ENCODE measurements around the gene RAD51AP1. TPM values are rescaled to one million over a fixed set of nuclear protein-coding genes. Genes with fewer than 3 reads are reported as not detected.

RAD51AP1 gene
- total RNA-seq, 1 experiment from 2014 or later = 59.4 TPM

DNA sequence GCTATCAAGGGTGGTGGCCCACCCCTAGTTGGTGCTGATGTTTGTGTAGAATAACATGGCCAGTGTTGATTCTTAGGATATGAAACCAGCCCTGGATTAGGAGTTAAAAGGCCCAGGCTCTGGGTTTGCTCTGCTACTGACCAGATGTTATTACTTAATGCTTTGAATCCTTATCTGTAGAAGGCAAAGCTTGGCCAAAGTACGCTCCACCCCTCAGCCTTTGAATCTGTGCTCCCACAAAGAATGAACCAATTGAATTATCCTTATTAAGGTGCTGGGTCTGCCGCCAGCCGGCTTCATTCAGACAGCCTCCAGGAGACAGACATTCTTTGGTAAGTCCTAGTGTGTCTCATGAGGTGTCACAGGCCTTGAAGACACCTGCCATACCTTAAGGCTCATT is 68.4 kb downstream of the RAD51AP1 start:
- no peak for TF ChIP-seq CTCF (conservative IDR thresholded peaks at IDR 0.05)
- Histone ChIP-seq H3K14ac (ENCODE audit: insufficient read depth, low read length) (no peak overlapping the region), H4K20me1 (ENCODE audit: control insufficient read depth, insufficient read depth, insufficient read length) (no peaks in the 10 kb centered on the region), H3K9ac (ENCODE audit: extremely low read depth, insufficient read length, low read length) (no peak overlapping the region), H3K56ac (ENCODE audit: insufficient read length, low read depth, low read length) (no peak overlapping the region), H2AK5ac (ENCODE audit: insufficient read length, low read length) (no peak overlapping the region), H4K5ac (ENCODE audit: insufficient read length, low read depth, low read length) (no peak overlapping the region), H3T11ph (ENCODE audit: low read length) (no peak overlapping the region), H3K4me1 (ENCODE audit: insufficient read depth, low read length) (peaks cover 2% of the 10 kb centered on the region; the same call in 1 of the 2 replicates), H2BK20ac (ENCODE audit: low read depth, low read length, poor library complexity, severe bottlenecking) (no peak overlapping the region), H3K23me2 (ENCODE audit: insufficient read length, low read depth, low read length, poor library complexity, severe bottlenecking) (peaks cover 3% of the 10 kb centered on the region), H2BK120ac (ENCODE audit: low read depth, low read length, poor library complexity, severe bottlenecking) (no peak overlapping the region), H4K91ac (ENCODE audit: insufficient read length, low read depth, low read length) (no peak overlapping the region), H2BK12ac (ENCODE audit: insufficient read length, low read depth, low read length) (no peak overlapping the region), H3K4ac (ENCODE audit: low read depth, low read length) (no peak overlapping the region), H2BK15ac (ENCODE audit: low read depth, low read length) (no peak overlapping the region), H3K18ac (ENCODE audit: insufficient read length, low read depth, low read length) (no peak overlapping the region), H2BK5ac (ENCODE audit: insufficient read length, low read length) (no peak overlapping the region), H4K8ac (replicated peaks; ENCODE audit: insufficient read length, low read depth, low read length) (no peak overlapping the region), H3K9me3 (ENCODE audit: control insufficient read depth, low read depth, low read length) (no peaks in the 10 kb centered on the region), H3K4me2 (ENCODE audit: insufficient read depth, insufficient read length, low read length) (no peak overlapping the region), H3K27ac (ENCODE audit: insufficient read length, low read depth, low read length) (no peak overlapping the region), H2AFZ (ENCODE audit: low read length) (no peak overlapping the region), H3K23ac (ENCODE audit: insufficient read length, low read depth, low read length) (no peak overlapping the region), H3K27me3 (ENCODE audit: insufficient read depth, low read length) (no peaks in the 10 kb centered on the region), H3K79me1 (ENCODE audit: insufficient read depth, low read depth, low read length, poor library complexity, severe bottlenecking) (no peaks in the 10 kb centered on the region), H3K79me2 (ENCODE audit: insufficient read depth, low read length) (no peaks in the 10 kb centered on the region)
- Mint-ChIP-seq H3K36me3 (ENCODE audit: insufficient read depth in 1 of 3, low read depth in 3 of 3) (peaks cover 0 to 5% (median 0%) of the 10 kb centered on the region in 3 experiments; a peak in 2 of 7 replicates), H3K27me3 (ENCODE audit: low read depth) (peaks cover 16% of the 10 kb centered on the region), H3K9me3 (no peaks in the 10 kb centered on the region), H3K4me1 (peaks cover 0 to 19% of the 10 kb centered on the region in 2 experiments; a peak in 3 of 4 replicates), H3K27ac (no peak overlapping the region), H3K4me3 (no peak overlapping the region; a peak in 1 of 5 replicates)
- no CpG with 5 or more reads among the region's 3 CpGs for WGBS (ENCODE audit: extremely low coverage, insufficient read length, low lambda C conversion rate)
- no peak for DNase-seq

All from H9 (cell line).